ENCODE results near the gene ATCAY.
"Not testable (repeated sequence)": the region's sequence is repeated elsewhere in the genome, so short reads cannot be mapped to it uniquely, and the experiment has no call there.

Gene ATCAY

GRCh38 chr19:3904233-3904632 is 23.7 kb downstream of the ATCAY start:
- DNase-seq, result no peak

DNA sequence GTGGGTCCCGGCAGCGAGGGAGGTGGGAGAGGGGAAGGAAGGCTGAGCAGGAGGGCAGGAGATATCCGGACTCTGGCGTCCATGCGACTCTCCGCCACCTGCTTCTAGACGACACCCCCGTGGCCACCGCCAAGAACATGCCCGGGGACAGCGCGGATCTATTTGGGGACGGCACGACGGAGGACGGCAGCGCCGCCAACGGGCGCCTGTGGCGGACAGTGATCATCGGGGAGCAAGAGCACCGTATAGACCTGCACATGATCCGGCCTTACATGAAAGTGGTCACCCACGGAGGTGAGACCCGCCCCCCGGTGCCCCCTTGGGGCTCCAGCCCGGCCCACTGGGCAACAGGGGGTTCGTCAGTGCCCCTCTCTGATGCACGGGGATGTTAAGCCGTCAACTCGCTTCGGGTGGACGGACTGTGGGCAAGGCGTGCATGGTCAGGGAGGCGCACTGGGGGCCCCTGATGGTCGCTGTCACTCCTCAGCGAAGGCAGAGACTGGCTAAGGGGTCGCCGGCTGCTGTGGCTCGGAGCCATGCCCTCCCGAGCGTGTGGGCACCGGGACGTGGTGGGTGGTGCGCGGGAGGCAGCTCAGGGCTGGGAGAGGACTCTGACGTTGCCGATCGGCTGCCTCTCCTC is 27.3 kb downstream of the ATCAY start:
- no peak for DNase-seq

DNA sequence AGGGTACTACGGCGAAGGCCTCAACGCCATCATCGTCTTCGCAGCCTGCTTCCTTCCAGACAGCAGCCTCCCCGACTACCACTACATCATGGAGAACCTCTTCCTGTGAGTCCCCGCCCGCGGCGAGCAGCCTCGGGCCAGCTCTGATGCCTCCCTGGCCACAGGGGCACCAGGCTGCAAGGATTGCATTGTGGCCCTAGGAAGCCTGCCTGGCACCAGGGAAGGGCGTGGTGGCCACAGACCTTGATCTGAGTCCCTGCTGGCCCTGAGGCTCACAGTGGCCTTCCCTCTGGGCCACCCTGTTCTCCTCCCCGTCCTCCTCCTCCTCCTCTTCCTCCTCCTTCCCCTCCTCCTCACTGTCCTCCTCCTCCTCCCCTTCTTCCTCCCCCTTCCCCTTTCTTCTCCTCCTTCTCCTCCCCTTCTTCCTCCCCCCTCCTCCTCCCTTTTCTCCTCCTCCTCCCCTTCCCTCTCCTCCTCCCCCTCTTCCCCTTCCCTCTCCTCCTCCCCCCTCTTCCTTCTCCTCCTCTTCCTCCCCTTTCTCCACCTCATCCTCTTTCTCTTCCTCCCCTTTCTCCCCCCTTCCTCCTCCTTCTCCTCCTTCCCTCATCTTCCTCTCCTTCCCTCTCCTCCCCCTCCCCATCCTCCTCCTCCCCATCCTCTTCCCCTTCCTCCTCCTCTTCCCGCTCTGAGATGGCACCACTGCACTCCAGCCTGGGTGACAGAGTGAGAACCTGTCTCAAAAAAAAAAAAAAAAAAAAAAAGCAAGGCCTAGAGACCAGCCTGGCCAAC is 28.0 kb downstream of the ATCAY start:
- DNase-seq, result no peak

GRCh38 chr19:3910105-3910504 is 29.6 kb downstream of the ATCAY start:
- DNase-seq, result no peak

DNA sequence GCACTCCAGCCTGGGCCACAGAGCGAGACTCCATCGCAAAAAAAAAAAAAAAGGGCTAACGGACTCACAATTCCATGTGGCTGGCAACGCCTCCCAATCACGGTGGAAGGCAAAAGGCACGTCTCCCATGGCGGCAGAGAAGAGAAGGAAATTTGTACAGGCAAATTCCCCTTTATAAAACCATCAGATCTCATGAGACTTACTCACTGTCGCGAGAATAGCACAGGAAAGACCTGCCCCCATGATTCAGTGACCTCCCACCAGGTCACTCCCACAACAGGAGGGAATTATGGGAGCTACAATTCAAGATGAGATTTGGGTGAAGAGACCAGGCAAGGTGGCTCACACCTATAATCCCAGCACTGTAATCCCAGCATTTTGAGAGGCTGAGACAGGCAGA is 33.7 kb downstream of the ATCAY start:
- DNase-seq, result no peak

GRCh38 chr19:3916033-3916432 is 35.5 kb downstream of the ATCAY start:
- DNase-seq, result no peak

DNA sequence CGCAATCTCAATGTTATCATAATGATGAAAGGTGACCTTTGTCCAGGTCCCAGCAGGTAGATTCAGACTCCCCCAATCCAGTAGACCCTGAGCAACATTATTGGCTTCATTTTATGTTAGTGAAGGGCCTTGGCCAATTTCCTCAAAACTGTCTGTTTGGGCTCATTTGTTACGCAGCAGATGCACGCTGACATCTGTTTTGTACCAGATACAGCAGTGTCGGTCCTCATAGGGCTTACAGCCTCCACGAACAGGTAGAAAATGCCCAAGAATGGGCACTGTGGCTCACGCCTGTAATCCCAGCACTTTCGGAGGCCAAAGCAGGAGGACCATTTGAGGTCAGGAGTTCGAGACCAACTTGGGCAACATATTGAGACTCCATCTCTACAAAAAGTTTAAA is 39.3 kb downstream of the ATCAY start:
- no peak for DNase-seq

DNA sequence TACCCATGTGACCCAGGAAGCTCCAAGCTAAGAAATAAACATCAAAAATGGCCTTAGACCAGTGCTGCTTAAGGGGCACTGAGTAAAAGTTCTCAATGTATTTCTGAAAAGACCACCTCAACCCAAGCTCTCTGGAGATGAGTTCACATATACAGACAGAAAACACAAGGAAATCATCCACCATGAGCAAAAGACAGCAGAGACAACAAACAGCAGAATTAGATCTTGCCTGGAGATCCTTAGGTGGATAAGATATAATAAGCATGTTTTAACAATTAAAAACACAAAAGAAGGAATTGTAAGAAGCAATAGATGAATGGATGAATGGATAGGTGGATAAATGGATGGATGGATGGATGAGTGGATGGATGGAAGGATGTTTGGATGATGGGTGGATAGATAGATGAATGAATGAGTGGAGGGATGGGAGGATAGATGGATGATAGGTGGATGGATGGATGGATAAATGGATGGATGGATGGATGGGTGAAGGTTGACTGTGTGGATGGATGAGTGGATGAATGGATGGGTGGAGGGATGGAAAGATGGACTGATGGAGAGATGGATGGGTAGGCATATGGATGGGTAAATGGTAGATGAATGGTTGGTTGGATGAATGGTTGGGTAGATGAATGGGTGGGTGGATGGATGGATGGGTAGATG is 42.7 kb downstream of the ATCAY start:
- DNase-seq, result no peak

- DNase-seq, result no peak
These were observed 43.4 kb downstream of the ATCAY start for GRCh38 chr19:3923912-3924311.

- no peak for DNase-seq
These were observed 50.6 kb downstream of the ATCAY start for GRCh38 chr19:3931041-3931440.

- DNase-seq, result peak; percentile 36
These were observed 52.7 kb downstream of the ATCAY start, which contains the start of gene NMRK2 for GRCh38 chr19:3932931-3933810. TSS of gene NMRK2 (plus strand) at chr19:3933069. CDS start at chr19:3933672, 603 bp downstream.

DNA sequence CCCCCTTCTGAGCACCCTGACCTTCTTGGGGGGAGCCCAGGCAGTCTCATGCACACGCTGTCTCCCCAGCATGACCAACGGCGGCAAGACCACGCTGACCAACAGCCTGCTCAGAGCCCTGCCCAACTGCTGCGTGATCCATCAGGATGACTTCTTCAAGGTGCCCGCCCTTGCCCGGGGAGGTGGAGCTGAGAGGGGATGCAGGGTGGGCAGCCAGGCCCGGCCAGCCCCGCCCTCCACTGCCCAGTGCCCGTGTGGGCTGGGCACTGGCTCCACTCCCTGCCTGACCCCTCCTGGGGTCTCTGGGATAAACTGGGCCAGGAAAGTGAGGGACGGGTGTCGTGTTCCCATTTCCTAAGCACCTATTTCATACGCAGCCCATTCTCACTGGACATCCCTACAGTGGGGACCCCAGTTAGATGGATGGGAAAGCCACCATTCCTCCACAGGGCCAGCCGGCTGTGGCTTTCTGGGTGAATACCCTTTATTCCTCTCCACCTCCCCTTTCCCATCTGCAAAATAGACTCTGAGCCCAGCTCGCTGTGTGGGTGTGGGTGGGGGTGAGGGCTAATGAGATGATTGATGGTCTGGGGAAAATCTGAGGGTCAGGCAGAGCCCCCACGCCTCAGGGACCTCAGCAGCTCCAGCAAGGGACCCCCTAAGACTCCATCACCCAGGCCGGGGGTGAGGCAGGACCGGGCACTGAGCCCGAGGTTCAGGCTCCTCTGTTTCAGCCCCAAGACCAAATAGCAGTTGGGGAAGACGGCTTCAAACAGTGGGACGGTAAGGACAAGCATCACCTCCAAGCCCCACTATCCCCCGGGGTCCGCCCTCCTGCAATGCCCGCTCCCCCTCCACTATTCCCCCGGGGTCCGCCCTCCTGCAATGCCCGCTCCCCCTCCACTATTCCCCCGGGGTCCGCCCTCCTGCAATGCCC is 56.3 kb downstream of the ATCAY start:
- DNase-seq, result no peak

DNA sequence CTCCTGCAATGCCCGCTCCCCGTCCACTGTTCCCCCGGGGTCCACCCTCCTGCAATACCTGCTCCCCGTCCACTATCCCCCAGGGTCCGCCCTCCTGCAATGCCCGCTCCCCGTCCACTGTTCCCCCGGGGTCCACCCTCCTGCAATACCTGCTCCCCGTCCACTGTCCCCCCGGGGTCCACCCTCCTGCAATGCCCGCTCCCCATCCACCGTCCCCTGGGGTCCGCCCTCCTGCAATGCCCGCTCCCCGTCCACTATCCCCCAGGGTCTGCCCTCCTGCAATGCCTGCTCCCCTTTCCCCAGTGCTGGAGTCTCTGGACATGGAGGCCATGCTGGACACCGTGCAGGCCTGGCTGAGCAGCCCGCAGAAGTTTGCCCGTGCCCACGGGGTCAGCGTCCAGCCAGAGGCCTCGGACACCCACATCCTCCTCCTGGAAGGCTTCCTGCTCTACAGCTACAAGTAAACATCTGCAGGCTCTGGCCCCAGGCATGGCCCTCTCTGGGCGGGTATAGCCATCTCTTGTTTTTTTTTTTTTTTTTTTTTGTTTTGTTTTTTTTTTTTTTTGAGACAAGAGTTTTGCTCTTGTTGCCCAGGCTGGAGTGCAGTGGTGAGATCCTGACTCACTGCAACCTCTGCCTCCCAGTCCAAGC is 57.9 kb downstream of the ATCAY start:
- DNase-seq, result not testable (repeated sequence)

DNA sequence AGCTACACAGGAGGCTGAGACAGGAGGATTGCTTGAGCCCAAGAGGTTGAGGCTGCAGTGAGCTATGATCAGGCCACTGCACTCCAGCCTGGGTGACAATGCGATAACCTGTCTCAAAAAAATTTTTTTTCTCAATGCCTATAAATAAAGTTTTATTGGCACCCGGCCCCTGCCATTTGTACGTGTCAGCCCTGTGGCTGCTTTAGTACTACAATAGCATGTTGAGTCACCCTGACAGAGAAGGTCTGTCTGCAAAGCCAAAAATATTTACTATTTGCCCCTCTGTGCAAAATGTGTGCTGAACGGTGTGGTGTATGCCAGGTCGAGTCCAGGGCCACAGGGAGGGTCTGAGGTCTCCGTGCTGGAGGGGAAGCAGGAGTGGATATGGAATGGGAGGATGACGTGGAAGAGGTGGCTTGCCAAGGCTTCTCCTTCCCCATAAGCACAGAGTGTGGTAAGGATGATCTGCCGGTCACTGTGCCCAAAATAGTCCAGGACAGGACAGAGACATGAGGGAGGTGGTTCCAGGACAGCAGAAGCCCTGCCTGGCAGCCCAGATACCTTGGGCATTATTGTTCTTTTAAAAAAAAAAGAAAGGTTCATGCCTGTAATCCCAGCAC is 62.4 kb downstream of the ATCAY start:
- DNase-seq, result no peak

GRCh38 chr19:3944018-3944721 is 63.7 kb downstream of the ATCAY start:
- no peak for DNase-seq

DNA sequence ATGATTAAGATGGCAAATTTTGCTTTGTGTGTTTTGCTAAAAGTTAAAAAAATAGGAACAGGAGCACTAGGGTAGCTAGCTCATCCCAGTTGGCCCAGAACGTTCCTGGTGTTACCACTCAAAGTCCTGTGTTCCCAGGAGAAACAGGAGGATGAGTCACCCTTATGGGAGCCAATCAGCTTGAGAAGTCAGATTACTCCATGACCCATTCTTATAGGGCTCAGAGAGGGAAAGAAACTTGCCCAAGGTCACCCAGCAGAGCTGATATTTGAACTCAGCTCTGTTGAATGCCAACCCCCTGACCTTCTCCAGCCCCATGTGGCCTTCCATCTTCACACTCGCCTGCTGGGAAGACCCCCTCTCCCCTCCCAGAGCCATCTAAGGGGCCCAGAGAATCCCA is 65.4 kb downstream of the ATCAY start:
- DNase-seq, result no peak

- DNase-seq, result not testable (repeated sequence)
These were observed 66.9 kb downstream of the ATCAY start for GRCh38 chr19:3947316-3947933.

DNA sequence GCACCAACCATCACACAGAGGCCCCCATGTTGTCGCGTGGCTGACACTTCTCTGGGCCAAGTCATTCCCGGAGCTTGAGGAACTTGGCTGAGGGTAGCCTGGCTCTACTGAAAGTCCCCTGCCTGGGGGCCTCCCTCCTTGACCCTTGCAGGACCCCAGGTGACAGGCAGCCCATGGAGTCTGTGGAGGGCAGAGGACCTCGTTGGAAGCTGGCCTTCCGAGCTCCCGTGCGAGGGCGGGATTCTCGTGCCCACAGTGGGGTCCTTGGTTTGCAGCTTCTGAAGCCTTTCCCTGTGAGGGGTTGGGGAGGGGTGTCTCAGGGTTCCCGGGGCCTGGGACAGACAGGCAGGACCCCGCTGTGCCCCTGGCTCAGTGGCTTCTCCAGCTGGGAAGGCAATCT is 68.8 kb downstream of the ATCAY start:
- no peak for DNase-seq

DNA sequence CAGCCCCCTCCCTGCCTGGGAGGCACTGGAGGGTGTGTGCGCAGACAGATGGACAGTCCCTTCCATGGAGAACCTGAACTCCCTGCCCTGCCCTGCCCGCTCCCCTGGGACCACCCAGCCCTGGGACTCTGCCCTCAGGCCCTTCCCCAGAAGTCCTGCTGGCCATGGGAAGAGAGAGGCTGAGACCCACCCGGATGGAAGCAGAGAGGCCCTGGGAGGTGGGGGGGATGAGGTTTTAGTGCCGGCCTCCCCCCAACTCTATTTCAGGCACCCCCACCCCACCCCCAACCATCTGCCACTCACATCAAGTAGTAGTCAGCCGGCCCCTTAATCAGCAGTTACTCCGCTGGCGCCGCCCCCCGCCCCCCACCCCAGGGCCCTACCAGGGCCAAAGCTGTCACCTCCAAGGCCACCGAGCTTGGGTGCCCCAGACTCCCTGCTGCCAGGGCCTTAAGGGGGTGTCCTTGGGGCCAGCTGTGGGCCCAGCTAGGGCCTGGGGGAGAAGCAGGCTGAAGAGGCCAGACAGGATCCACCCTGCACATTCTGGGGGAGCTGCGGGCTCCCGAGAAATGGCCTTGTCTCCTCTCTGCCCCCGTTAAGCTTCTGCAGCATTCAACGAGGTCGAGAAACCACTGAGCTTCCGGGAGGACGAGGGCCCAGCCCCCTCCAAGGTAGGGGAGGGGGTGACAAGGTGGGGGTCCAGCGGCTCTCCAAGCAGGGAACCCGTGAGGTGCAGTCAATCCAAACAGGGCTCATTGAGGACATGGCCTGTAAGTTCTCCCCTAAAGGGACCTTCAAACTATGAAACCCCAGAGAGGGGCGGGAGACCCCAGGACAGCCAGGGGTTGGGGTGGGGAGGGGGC is 69.7 kb downstream of the ATCAY start:
- DNase-seq, result no peak

Measured in retina (tissue), 1 donor.